ENCODE data around the gene KMT2C.

GRCh38 chr7:152129682-152130081, 306.1 kb downstream of the KMT2C start:
- TF ChIP-seq CTCF (IDR thresholded peaks at IDR 0.05; ENCODE audit: borderline replicate concordance, extremely low read depth, low read length, poor library complexity, severe bottlenecking) (no peak), EZH2 (IDR thresholded peaks at IDR 0.05; ENCODE audit: borderline replicate concordance, low read depth, low read length, severe bottlenecking) (no peak)

Data from DND-41 (cell line).